Endothelial cell of umbilical vein (primary cell): ENCODE measurements around the gene GPR158. TPM values are rescaled to one million over a fixed set of nuclear protein-coding genes. Genes with fewer than 3 reads are reported as not detected.

Experiments
- BruUV-seq: library from RNA; stranded (reverse); fragments of 400-500 nt; replicated peaks from 2 replicates; lab custom pipeline; 2021; lab: Mats Ljungman, UMichigan
- CTCF ChIA-PET: fragments of 300-600, 350-600 bp; sonication (Branson Sonifier 250); formaldehyde crosslinking; loops from one replicate; lab custom pipeline; 2021; ENCODE audit warnings: antibody characterized with exemption, inconsistent platforms; lab: Charles Lee
- POLR2A ChIA-PET: fragments of 300-600, 350-600 bp; sonication (Branson Sonifier 250); formaldehyde crosslinking; loops from one replicate; lab custom pipeline; 2021; ENCODE audit warnings: antibody characterized with exemption, inconsistent platforms; lab: Charles Lee
- DNase-seq: peaks from one replicate; pipeline ENCODE4 v3.0.0-alpha.2; 2011; ENCODE audit warnings: low read depth, low spot score
- FAIRE-seq: peaks from 2 replicates; lab custom pipeline; 2011; peaks lifted over from hg19 to GRCh38; lab: Jason Lieb, UNC
- H2AFZ ChIP-seq: 2 replicates; pipeline ENCODE4 v1.6.0; 2012; ENCODE audit warnings: low read depth, low read length, control low read depth, inconsistent platforms
- H3K27ac ChIP-seq: 2 replicates; pipeline ENCODE4 v1.5.1; 2011; ENCODE audit warnings: low read depth, mild to moderate bottlenecking, control low read depth, low read length, moderate library complexity; ENCODE audit not compliant: insufficient read depth
- H3K27me3 ChIP-seq, 2 experiments: 2 replicates each; pipeline versions ENCODE4 v1.6.0 to v1.6.1; 2011; ENCODE audit warnings: low read length in 2 of 2, mixed read lengths in 1 of 2; ENCODE audit not compliant: control insufficient read depth in 2 of 2, insufficient read depth in 2 of 2
- H3K36me3 ChIP-seq, 2 experiments: 2 replicates in 1 of 2; 3 replicates in 1 of 2; pipeline ENCODE4 v1.5.1; 2011; ENCODE audit warnings: low read length in 2 of 2, mild to moderate bottlenecking in 1 of 2, moderate library complexity in 1 of 2; ENCODE audit not compliant: control insufficient read depth in 2 of 2, insufficient read depth in 2 of 2; ENCODE audit errors: extremely low read depth in 1 of 2
- H3K4me1 ChIP-seq: 3 replicates; pipeline ENCODE4 v1.5.1; 2011; ENCODE audit warnings: mild to moderate bottlenecking, low read length; ENCODE audit not compliant: control insufficient read depth, insufficient read depth; ENCODE audit errors: extremely low read depth
- H3K4me2 ChIP-seq: 2 replicates; pipeline ENCODE4 v1.6.1; 2011; ENCODE audit warnings: low read length, control low read depth, mixed read lengths; ENCODE audit not compliant: insufficient read depth
- H3K4me3 ChIP-seq, 3 experiments: fragments of 200-600 bp in 1 of 3; sonication (generic), shearing (Covaris generic) in 1 of 3; replicated peaks in 1 of 3; 2 replicates each; pipeline ENCODE4 v1.5.1; 2011 to 2016; ENCODE audit warnings: control low read depth in 3 of 3, low read length in 3 of 3, mild to moderate bottlenecking in 2 of 3, inconsistent platforms in 1 of 3, low read depth in 1 of 3, moderate library complexity in 1 of 3; ENCODE audit not compliant: insufficient read depth in 1 of 3
- H3K79me2 ChIP-seq: 2 replicates; pipeline ENCODE4 v1.6.0; 2012; ENCODE audit warnings: low read length, inconsistent platforms; ENCODE audit not compliant: control insufficient read depth, insufficient read depth
- H3K9ac ChIP-seq: replicated peaks from 2 replicates; pipeline ENCODE3; 2011; ENCODE audit warnings: low read length, control low read depth; ENCODE audit not compliant: insufficient read depth; ENCODE audit errors: extremely low read depth
- H3K9me1 ChIP-seq: replicated peaks from 3 replicates; pipeline ENCODE4 v1.6.0; 2011; ENCODE audit warnings: mild to moderate bottlenecking, low read length; ENCODE audit not compliant: control insufficient read depth, insufficient read depth; ENCODE audit errors: extremely low read depth
- H3K9me3 ChIP-seq: replicated peaks from 2 replicates; pipeline ENCODE4 v1.5.1; 2012; ENCODE audit warnings: low read length, inconsistent platforms; ENCODE audit not compliant: control insufficient read depth, insufficient read depth
- H4K20me1 ChIP-seq: replicated peaks from 2 replicates; pipeline ENCODE3; 2011; ENCODE audit warnings: mild to moderate bottlenecking, low read length; ENCODE audit not compliant: control insufficient read depth, insufficient read depth; ENCODE audit errors: extremely low read depth
- FOS ChIP-seq: IDR thresholded peaks from 2 replicates; pipeline ENCODE4 v1.6.1; 2011; ENCODE audit warnings: mild to moderate bottlenecking, low read length, moderate library complexity, borderline replicate concordance; ENCODE audit not compliant: insufficient read depth
- JUN ChIP-seq: IDR thresholded peaks from 2 replicates; pipeline ENCODE4 v1.6.1; 2011; ENCODE audit warnings: borderline replicate concordance, low read depth; ENCODE audit not compliant: insufficient read length, insufficient read depth
- POLR2A ChIP-seq: IDR thresholded peaks from 2 replicates; pipeline ENCODE4 v1.6.1; 2012; ENCODE audit warnings: low read depth, mild to moderate bottlenecking, control low read depth, low read length
- POLR2AphosphoS5 ChIP-seq: IDR thresholded peaks from 2 replicates; pipeline ENCODE4 v1.6.1; 2012; ENCODE audit warnings: low read depth, mild to moderate bottlenecking, control low read depth, low read length, moderate library complexity; ENCODE audit not compliant: insufficient read depth
- dilution Hi-C: fragments of 300-500 bp; cut with MboI; formaldehyde crosslinking; loops from one replicate; pipeline ENCODE4 v1.15.0; 2019; ENCODE audit warnings: low sequenced_read_pairs; ENCODE audit not compliant: extremely low pct_ligation_motif_present
- intact Hi-C: fragments of 100-400 bp; cut with micrococcal nuclease; formaldehyde crosslinking; loops from one replicate; pipeline ENCODE4 v1.10.0; 2022
- polyA plus RNA-seq, 4 experiments: library from polyadenylated mRNA; depleted of rRNA in 3 of 4; stranded (reverse) in 3 of 4; unstranded in 1 of 4; fragments of >200 nt; gene quantifications; 2 replicates each; pipeline versions ENCODE4 v1.2.1 to v1.2.3, GENCODE V29; 2011 to 2012; ENCODE audit warnings: missing spikeins in 1 of 4
- total RNA-seq: library from RNA; stranded (reverse); gene quantifications from 2 replicates; pipeline ENCODE4 v1.2.3, GENCODE V29; 2021

The GPR158 gene
- total and polyA plus RNA-seq, 2 donors (not counting 3 experiments of a cell fraction or from before 2014, with no cell fraction given) = not detected

DNA sequence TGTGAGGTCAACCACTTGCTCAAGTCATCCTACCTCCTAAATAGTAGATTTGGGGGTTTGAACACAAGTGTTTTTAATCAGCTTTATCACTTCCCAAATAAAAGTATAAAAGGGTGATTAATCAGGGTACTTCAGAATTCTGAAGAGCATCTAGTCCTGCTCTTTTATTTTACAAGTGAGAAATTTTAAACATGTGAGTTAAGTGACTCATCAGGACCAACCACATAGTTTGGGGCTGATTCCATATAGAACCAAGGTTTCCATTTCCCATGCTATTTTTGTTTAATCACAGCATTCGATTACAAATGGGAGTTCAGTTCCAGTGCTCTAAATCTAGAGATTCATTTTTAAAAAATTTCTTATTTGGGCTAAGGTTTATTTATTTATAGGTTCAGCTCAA, 113.4 kb downstream of the GPR158 start:
- H4K20me1 ChIP-seq = no peaks in the 10 kb centered on the region
- dilution Hi-C loops (no loop called here), intact Hi-C loops (no loop called here)
- DNase-seq (no peak), FAIRE-seq (no peak)
- no TSS peak for BruUV-seq
- ChIA-PET CTCF (no interaction called here), POLR2A (no interaction called here)
- no peak for TF ChIP-seq POLR2A
- no peaks in the 10 kb centered on the region for H3K4me1 ChIP-seq
- no peak overlapping the region for H2AFZ ChIP-seq
- H3K4me3 ChIP-seq = no peak overlapping the region
- no peaks in the 10 kb centered on the region for H3K27me3 ChIP-seq
- no peaks in the 10 kb centered on the region for H3K9me1 ChIP-seq
- H3K36me3 ChIP-seq = no peaks in the 10 kb centered on the region
- no peak overlapping the region for H3K4me2 ChIP-seq
- no peak overlapping the region for H3K9ac ChIP-seq
- H3K79me2 ChIP-seq = no peaks in the 10 kb centered on the region
- no peaks in the 10 kb centered on the region for H3K9me3 ChIP-seq
- no peak overlapping the region for H3K27ac ChIP-seq

- Histone ChIP-seq H4K20me1 (no peaks in the 10 kb centered on the region), H3K27ac (no peak overlapping the region), H3K27me3 (no peaks in the 10 kb centered on the region), H3K4me2 (no peak overlapping the region), H3K9me1 (no peaks in the 10 kb centered on the region), H3K36me3 (no peaks in the 10 kb centered on the region), H3K9ac (no peak overlapping the region), H3K4me1 (no peaks in the 10 kb centered on the region), H3K9me3 (no peaks in the 10 kb centered on the region), H2AFZ (no peak overlapping the region), H3K79me2 (no peaks in the 10 kb centered on the region), H3K4me3 (no peak overlapping the region)
- ChIA-PET POLR2A (no interaction called here), CTCF (no interaction called here)
- dilution Hi-C loops = no loop called here
- BruUV-seq = no TSS peak
- intact Hi-C loops = no loop called here
- DNase-seq (no peak), FAIRE-seq (no peak)
- TF ChIP-seq POLR2AphosphoS5 (no peak), JUN (peak; percentile 32), FOS (peak; percentile 68)
Observed at GRCh38 chr10:25294032-25294926, 119.5 kb downstream of the GPR158 start.
